H1 (cell line): ENCODE results near the gene SNED1.

ENCODE experiments used
- EP300 ChIP-seq, 2 experiments: IDR thresholded peaks; 1 replicate in 1 of 2; 2 replicates in 1 of 2; pipeline ENCODE4 v1.6.1; 2011 to 2012; ENCODE audit warnings: low read depth in 2 of 2, low read length in 2 of 2, mild to moderate bottlenecking in 2 of 2, borderline replicate concordance in 1 of 2, inconsistent platforms in 1 of 2, moderate library complexity in 1 of 2
- EZH2 ChIP-seq: fragments of 200-600 bp; sonication (generic); IDR thresholded peaks from 2 replicates; pipeline ENCODE4 v1.7.1; 2012; ENCODE audit warnings: low read depth, mild to moderate bottlenecking, moderate library complexity, low read length, inconsistent platforms; ENCODE audit not compliant: severe bottlenecking
- FOSL1 ChIP-seq: IDR thresholded peaks from 2 replicates; pipeline ENCODE4 v1.6.1; 2011; ENCODE audit warnings: mild to moderate bottlenecking, low read depth, low read length, moderate library complexity; ENCODE audit not compliant: insufficient read depth
- NRF1 ChIP-seq: IDR thresholded peaks from 2 replicates; pipeline ENCODE4 v1.6.1; 2011; ENCODE audit warnings: mild to moderate bottlenecking, low read depth, low read length, improper control_type of control experiment
- POLR2A ChIP-seq, 2 experiments: IDR thresholded peaks; 1 replicate in 1 of 2; 2 replicates in 1 of 2; pipeline ENCODE4 v1.6.1; 2011; ENCODE audit warnings: low read depth in 2 of 2, low read length in 2 of 2, mild to moderate bottlenecking in 2 of 2; ENCODE audit errors: control extremely low read depth in 1 of 2
- RAD21 ChIP-seq, 2 experiments: IDR thresholded peaks in 1 of 2; conservative IDR thresholded peaks in 1 of 2; 2 replicates each; pipeline ENCODE4 v1.6.1; 2011; ENCODE audit warnings: low read depth in 2 of 2, low read length in 2 of 2, improper control_type of control experiment in 1 of 2, inconsistent platforms in 1 of 2, mild to moderate bottlenecking in 1 of 2, moderate library complexity in 1 of 2
- SP1 ChIP-seq: IDR thresholded peaks from 2 replicates; pipeline ENCODE4 v1.6.1; 2011; ENCODE audit warnings: low read depth, low read length
- TCF12 ChIP-seq: IDR thresholded peaks from 2 replicates; pipeline ENCODE4 v1.6.1; 2011; ENCODE audit warnings: low read depth, mild to moderate bottlenecking, low read length
- YY1 ChIP-seq: IDR thresholded peaks from 2 replicates; pipeline ENCODE4 v1.6.1; 2011; ENCODE audit warnings: low read depth, mild to moderate bottlenecking, low read length
- TF ChIP-seq, protein P1 (sequence below), 3 experiments: IDR thresholded peaks; 1 replicate in 2 of 3; 2 replicates in 1 of 3; pipeline versions ENCODE4 v1.5.1 to v1.6.1; 2011; ENCODE audit warnings: low read length in 3 of 3, mild to moderate bottlenecking in 3 of 3, inconsistent platforms in 2 of 3, low read depth in 1 of 3, moderate library complexity in 1 of 3; ENCODE audit not compliant: insufficient read depth in 1 of 3; ENCODE audit errors: control extremely low read depth in 1 of 3

DNA sequence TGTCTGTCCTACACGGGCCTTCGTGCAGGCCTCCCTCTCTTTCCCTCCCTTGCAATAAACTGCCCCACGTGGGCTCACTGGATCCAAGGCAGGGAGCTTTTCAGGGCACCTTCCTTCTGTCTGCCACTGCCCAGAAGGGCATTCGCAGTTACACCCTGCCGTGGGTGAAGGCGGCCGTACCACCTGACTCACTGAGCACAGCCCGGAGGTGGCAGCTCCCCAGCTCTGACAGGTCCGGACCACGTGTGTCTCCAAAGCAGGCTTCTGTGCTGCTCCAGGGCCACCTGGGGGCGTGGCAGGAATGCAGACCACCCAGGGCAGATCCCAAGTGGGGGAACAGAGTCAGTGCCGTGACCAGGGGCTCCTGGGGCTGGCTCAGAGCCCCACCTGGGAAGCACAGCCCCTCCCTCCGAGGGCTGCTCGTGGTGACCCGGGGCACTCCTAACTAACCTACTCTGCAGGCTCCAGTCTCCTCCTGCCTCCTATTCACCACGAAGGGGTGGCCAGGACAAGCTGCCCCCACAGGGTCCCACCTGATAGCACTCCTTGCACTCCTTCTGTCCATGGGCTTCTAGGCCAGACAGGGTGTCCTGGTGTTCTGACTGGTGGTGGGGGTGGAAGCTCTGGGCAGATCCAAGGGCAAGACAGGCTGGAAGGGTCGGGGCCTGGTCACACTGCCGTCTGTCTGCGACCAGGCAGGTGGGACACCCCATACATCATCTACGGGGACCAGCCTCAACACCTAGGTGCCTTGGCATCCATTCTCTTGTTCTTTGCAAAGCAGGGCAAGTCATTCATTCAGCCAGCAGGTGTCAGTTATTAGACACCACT is 9.7 kb downstream of the SNED1 start:
- TF ChIP-seq, protein P1, sequence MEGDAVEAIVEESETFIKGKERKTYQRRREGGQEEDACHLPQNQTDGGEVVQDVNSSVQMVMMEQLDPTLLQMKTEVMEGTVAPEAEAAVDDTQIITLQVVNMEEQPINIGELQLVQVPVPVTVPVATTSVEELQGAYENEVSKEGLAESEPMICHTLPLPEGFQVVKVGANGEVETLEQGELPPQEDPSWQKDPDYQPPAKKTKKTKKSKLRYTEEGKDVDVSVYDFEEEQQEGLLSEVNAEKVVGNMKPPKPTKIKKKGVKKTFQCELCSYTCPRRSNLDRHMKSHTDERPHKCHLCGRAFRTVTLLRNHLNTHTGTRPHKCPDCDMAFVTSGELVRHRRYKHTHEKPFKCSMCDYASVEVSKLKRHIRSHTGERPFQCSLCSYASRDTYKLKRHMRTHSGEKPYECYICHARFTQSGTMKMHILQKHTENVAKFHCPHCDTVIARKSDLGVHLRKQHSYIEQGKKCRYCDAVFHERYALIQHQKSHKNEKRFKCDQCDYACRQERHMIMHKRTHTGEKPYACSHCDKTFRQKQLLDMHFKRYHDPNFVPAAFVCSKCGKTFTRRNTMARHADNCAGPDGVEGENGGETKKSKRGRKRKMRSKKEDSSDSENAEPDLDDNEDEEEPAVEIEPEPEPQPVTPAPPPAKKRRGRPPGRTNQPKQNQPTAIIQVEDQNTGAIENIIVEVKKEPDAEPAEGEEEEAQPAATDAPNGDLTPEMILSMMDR (IDR thresholded peaks at IDR 0.05; ENCODE audit: control extremely low read depth in 1 of 3, insufficient read depth in 1 of 3, low read depth in 1 of 3, low read length in 3 of 3): no peak
- no peak; a peak in 1 of 4 replicates for TF ChIP-seq RAD21 (IDR thresholded peaks at IDR 0.05 in 1 of 2, conservative IDR thresholded peaks at IDR 0.05 in 1 of 2; ENCODE audit: low read depth in 2 of 2, low read length in 2 of 2)
- TF ChIP-seq POLR2A (IDR thresholded peaks at IDR 0.05; ENCODE audit: control extremely low read depth in 1 of 2, low read depth in 2 of 2, low read length in 2 of 2): no peak
- TF ChIP-seq NRF1: no peak
- no peak for TF ChIP-seq SP1
- TF ChIP-seq TCF12: no peak
- TF ChIP-seq EZH2: no peak
- no peak for TF ChIP-seq EP300 (IDR thresholded peaks at IDR 0.05; ENCODE audit: borderline replicate concordance in 1 of 2, low read depth in 2 of 2, low read length in 2 of 2)
- TF ChIP-seq FOSL1: no peak
- TF ChIP-seq YY1: no peak
